K562 treated with DMSO at 1 percent for 48 hours (cell line): Measurements from ENCODE around the gene HERC4. TPM values are rescaled to one million over a fixed set of nuclear protein-coding genes. Genes with fewer than 3 reads are reported as not detected.

Experiments
- total RNA-seq: library from RNA; unstranded; fragments of 300-600 nt; gene quantifications from 2 replicates; pipeline ENCODE4 v1.2.3, GENCODE V29; 2022; ENCODE audit warnings: low replicate concordance; ENCODE audit errors: extremely low read depth

Gene HERC4, protein sequence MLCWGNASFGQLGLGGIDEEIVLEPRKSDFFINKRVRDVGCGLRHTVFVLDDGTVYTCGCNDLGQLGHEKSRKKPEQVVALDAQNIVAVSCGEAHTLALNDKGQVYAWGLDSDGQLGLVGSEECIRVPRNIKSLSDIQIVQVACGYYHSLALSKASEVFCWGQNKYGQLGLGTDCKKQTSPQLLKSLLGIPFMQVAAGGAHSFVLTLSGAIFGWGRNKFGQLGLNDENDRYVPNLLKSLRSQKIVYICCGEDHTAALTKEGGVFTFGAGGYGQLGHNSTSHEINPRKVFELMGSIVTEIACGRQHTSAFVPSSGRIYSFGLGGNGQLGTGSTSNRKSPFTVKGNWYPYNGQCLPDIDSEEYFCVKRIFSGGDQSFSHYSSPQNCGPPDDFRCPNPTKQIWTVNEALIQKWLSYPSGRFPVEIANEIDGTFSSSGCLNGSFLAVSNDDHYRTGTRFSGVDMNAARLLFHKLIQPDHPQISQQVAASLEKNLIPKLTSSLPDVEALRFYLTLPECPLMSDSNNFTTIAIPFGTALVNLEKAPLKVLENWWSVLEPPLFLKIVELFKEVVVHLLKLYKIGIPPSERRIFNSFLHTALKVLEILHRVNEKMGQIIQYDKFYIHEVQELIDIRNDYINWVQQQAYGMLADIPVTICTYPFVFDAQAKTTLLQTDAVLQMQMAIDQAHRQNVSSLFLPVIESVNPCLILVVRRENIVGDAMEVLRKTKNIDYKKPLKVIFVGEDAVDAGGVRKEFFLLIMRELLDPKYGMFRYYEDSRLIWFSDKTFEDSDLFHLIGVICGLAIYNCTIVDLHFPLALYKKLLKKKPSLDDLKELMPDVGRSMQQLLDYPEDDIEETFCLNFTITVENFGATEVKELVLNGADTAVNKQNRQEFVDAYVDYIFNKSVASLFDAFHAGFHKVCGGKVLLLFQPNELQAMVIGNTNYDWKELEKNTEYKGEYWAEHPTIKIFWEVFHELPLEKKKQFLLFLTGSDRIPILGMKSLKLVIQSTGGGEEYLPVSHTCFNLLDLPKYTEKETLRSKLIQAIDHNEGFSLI
- total RNA-seq = not detected in 2 replicates

GRCh38 chr10:68074775-68075549 lies at the start of gene HERC4:
Gene HERC4, minus strand, starts transcription at chr10:68075283. Its CDS starts 2,175 bp downstream, at chr10:68073108.

DNA sequence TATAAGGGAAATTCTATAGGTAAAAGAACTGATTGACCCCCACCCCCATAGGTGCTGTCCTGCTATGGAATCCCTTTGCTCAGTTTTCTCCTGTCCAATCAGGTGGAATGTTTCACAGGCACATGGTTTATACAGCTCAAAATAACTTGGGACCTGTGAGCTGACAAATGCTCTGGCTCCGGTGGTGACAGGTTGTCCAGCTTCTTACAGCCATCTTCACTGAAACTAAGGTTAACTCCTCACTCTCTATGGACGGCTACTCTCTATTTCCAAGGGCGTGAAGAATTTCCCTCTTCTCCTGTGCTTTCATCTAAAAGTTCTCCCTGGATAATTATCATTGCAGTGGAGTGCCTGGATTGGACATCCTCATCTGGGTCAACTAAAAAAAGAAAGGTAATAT lies 34.2 kb upstream of the HERC4 start, which contains the start of gene MYPN:
Gene MYPN, plus strand, starts transcription at position 158 of the 400 bp plus-strand sequence. CDS start 11,951 bp downstream, outside the sequence.

DNA sequence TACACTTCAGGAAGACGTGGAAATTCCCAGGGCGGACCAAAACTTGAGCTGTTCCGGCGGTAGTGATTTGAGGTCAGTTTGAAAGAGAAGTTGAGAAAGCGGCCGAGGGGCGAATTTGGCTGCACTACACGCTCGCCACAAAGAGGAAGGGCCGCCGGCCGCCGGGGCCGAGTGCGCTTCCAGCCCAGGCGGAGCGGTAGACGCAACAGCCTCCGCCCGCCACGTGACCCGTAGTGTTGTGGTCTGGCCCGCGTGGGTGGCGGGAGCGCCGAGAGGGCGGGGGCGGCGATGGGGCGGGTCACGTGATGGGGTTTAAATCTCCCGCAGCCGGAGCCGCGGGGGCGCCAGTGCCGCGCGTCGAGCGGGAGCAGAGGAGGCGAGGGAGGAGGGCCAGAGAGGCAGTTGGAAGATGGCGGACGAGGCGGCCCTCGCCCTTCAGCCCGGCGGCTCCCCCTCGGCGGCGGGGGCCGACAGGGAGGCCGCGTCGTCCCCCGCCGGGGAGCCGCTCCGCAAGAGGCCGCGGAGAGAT lies 190.7 kb downstream of the HERC4 start, which contains the start of gene SIRT1:
Gene SIRT1, plus strand, starts transcription at position 344 of the 529 bp plus-strand sequence. Its CDS starts 66 bp downstream, at position 410.

Other genes with a start within 250 kb of the HERC4 start
- not detected in 2 replicates for gene DNAJC12, start 237.1 kb downstream of the HERC4 start, total RNA-seq
- gene SIRT1, start 190.6 kb downstream of the HERC4 start, total RNA-seq = not detected in 2 replicates
- not detected in 2 replicates for gene MYPN, start 34.2 kb upstream of the HERC4 start, total RNA-seq
- gene ATOH7, start 156.8 kb upstream of the HERC4 start, total RNA-seq = not detected in 2 replicates